Cardiac septum (tissue), 1 donor: Measurements from ENCODE around the gene PRKCA. TPM values are rescaled to one million over a fixed set of nuclear protein-coding genes. Genes with fewer than 3 reads are reported as not detected.

Source experiments
- DNase-seq: peaks from one replicate; pipeline ENCODE4 v3.0.0-alpha.2; 2020; ENCODE audit warnings: low spot score
- intact Hi-C: fragments of 100-400 bp; cut with DNase I; formaldehyde crosslinking; loops from one replicate; pipeline ENCODE4 v1.14.0; 2022
- total RNA-seq: library from RNA; stranded (reverse); fragmentation: NEBNext Ultra II Directional; extraction: Animal tissue kit (Norgen Biotek cat#: 25700); gene quantifications from one replicate; pipeline ENCODE4 v1.2.1, GENCODE V29; 2021
- donor health status: DM: no; HTN: no; CAD: no.

The PRKCA gene
- total RNA-seq, 1 donor from 2014 or later = 15.0 TPM

DNA sequence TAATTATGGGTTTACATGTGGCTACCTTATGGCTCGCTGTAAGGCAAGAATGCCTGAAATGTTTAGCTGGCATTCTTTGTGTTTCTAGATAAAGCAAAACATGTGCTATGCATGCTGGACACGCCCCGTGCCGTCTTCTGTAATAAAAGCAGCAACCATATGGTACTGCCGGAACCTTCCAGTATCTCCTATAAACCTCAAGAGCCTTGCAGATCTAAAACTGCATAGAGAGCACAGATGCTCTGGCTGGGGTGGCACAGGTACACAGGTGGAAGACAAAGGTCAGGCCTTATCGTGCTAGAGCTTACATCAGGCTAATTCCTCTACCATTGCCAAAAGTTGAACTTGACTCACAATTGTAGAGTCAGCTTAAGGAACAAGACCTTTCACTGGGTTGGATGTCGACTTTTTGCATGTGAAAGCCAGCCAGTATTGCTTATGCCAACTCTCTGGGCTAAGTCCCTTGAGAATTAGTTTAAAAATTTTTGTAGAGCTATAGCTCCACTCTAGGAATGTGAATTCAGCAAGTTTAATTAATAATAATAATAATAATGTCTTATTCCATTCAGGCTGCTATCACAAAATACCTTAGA lies 345.1 kb downstream of the PRKCA start:
- no peak for DNase-seq
- intact Hi-C loops = no loop called here

DNA sequence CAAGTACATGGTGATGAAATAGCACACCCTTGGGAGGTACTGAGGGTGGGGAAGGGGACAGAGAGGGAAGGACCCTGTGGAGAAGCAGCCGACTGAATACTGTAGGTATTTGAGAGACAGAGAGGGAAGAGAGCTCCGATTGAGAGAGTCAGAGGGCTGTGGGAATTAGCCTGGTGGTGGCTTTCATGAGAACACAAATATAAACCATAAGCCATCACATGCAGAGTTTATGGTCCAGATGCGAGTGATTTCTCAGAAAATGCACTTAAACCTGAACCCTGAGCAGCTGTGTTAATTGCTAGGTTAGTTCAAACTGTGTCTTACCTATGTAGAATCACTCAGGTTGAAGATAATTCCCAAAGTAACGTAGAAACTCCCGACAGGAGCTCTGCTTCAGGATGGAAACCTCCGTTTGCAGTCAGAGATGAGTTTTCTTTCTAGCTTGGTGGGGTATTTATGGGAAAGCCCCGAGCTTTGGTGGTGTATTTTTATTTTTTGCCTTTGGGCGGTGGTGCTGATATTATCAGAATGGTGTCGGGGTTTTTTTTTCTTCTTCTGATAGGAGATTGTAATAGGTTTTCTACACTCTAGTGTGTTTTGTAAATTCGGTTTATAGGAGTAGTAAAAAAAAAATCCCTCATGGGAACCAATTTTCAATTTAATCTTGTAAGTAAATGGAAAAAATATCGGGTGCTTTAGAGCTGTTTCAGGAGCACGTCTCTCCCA lies 347.6 kb downstream of the PRKCA start:
- no peak for DNase-seq
- intact Hi-C loops = no loop called here

DNA sequence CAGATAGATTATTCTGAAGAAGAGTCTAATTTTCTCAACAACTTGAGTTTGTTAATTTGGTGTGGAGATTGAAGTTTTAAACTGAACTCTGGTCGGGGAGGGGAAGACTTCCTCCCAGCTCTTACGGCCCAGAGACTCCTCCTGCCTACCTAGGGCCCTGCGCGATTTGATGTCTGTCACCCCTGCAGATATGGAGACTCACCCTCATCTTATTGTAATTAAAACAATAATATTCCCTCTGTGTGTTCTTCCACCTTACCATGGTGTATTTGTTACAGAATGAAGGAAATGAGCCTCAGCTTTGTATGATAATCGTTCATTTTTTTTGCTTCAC lies 348.1 kb downstream of the PRKCA start:
- DNase-seq = no peak
- intact Hi-C loops = no loop called here

DNA sequence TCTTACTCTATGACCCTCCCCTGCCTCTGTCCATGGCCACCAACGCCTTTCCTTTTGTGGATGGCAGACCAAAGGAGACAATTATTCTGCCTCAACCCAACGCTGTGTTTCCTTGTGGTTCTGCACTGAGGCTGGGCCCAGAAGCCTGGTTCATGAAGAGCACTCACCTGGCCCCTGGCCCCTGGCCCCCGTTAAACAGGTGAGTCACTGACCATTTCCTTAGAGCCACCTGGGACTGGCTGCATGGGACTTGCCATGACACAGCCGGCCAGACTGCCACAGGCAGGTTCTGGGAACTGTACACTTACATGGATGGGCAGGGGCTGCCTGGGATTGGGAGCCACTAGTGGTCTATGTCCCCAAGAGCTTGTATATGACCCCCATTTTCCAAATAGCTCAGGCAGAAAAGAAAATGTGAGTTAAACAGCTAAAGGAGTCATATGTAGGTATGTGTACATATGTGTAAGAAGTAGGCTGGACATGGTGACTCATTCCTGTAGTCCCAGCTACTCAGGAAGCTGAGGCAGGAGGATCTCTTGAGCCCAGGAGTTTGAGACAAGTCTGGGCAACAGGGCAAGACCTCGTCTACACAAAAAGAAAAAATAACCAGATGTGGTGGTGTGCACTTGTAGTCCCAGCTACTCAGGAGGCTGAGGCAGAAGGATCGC lies 350.6 kb downstream of the PRKCA start:
- no peak for DNase-seq

GRCh38 chr17:66654106-66654740 lies 351.8 kb downstream of the PRKCA start:
- intact Hi-C loops = no loop called here

More for the DNA sequence above, 350.6 kb downstream of the PRKCA start:
- intact Hi-C loops = no loop called here

GRCh38 chr17:66654764-66655163 lies 352.4 kb downstream of the PRKCA start:
- no peak for DNase-seq
- intact Hi-C loops = no loop called here

More at GRCh38 chr17:66654106-66654740, 351.8 kb downstream of the PRKCA start:
- DNase-seq = no peak

- DNase-seq = no peak
Observed at GRCh38 chr17:66655461-66655860, 353.0 kb downstream of the PRKCA start.

GRCh38 chr17:66655861-66656260 lies 353.4 kb downstream of the PRKCA start:
- no peak for DNase-seq
- intact Hi-C loops = no loop called here

More at GRCh38 chr17:66655461-66655860, 353.0 kb downstream of the PRKCA start:
- intact Hi-C loops = no loop called here

GRCh38 chr17:66661411-66662256 lies 359.2 kb downstream of the PRKCA start:
- no peak for DNase-seq

GRCh38 chr17:66662496-66662895 lies 360.1 kb downstream of the PRKCA start:
- no peak for DNase-seq
- intact Hi-C loops = no loop called here

More at GRCh38 chr17:66661411-66662256, 359.2 kb downstream of the PRKCA start:
- intact Hi-C loops = no loop called here

DNA sequence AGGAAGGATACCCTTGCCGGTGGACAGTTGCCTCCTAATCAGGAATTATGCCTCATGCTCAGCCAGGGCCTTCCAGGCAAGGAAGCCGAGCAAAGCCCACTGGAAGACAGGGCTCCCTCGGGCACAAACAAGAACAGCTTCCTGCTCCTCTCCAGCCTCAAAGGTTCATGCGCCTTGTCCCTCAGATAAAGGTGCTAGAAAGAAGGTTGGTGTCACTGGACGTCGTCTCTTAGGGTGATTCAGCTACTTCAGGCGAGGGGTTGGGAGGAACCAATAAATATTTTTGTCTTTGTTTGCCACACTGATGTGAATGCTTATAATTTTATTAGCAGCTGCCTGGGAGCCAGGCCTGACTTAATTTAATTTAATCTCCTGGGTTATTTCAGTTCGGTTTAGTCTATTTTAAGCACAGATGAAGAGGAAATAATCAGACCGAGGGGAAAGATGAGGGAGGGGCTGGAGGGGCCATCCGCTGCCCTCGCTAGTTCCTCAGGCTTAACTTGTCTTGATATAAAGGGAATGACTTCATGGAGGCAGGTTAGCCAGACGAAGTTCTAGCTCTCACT lies 360.7 kb downstream of the PRKCA start:
- DNase-seq = no peak
- intact Hi-C loops = no loop called here

GRCh38 chr17:66664336-66664735 lies 361.9 kb downstream of the PRKCA start:
- intact Hi-C loops = no loop called here

GRCh38 chr17:66665194-66665593 lies 362.8 kb downstream of the PRKCA start:
- intact Hi-C loops = no loop called here
- DNase-seq = no peak

More at GRCh38 chr17:66664336-66664735, 361.9 kb downstream of the PRKCA start:
- DNase-seq = no peak

DNA sequence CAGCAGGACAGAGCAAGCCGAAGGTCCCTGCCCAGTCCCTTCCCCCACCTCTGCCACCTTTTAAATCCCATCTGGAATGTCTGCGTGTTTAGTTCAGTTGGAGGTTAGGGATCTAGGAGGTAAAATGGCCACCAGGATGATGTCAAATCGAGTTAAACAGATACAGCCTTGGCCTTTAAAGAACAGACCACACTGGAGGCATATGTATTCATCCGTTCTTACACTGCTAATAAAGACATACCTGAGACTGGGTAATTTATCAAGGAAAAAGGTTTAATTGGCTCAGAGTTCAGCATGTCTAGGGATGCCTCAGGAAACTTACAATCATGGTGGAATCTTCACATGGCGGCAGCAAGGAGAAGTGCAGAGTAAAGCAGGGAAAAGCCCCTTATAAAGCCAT lies 364.7 kb downstream of the PRKCA start:
- no peak for DNase-seq
- intact Hi-C loops = no loop called here

GRCh38 chr17:66667491-66668030 lies 365.1 kb downstream of the PRKCA start:
- intact Hi-C loops = no loop called here
- no peak for DNase-seq

GRCh38 chr17:66670206-66670605 lies 367.8 kb downstream of the PRKCA start:
- no peak for DNase-seq
- intact Hi-C loops = loop anchor here (5.0 kb wide), 1 partner anchor 468 kb away; no protein-coding TSS in a partner anchor

DNA sequence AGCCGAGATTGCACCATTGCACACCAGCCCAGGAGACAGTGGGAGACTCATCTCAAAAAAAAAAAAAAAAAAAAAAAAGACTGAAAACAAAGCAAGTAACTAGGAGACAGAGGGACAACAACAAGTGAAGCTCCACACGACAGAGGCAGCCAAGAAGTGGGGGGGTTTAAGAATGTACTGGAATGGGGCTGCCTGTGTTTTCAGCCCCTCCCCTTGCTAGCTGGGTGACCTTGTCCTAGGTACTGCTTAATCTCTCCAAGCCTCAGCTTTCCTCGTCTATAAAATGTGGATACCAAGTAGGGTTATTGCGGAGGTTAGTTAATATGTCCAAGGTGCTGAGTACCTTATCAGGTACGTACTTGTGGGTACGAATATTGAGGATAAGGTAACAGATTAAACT lies 368.7 kb downstream of the PRKCA start:
- intact Hi-C loops = loop anchor here (5.0 kb wide), 1 partner anchor 469 kb away; no protein-coding TSS in a partner anchor

DNA sequence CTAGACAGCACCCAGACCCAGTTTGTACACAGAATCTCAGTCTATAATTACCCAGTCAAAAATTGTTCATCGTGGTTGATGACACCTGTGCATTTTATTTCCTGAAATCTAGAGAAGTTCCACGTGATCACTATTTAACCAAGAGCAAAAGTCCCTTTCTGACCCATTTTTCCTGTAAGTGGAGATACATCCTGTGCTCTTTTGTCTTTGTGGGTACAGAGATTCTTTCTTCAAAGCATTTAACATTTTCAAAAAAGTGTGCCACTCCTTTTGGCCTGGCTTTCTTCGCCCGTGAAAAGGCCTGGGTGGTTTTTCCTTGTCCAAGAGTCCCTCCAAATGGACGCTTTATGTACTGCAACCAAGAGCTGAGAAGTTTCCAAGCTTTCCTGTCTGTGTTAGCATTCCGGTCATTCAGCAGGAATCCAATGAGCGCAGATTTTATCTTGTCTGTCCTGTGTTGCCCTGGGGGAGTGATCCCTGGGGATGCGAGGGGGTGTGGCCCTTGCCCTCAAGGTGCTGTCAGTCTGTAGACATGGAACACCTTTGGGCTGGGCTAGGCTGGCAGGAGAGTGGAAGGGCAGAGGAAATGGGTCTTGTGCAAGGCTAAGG lies 371.4 kb downstream of the PRKCA start:
- no peak for DNase-seq
- intact Hi-C loops = loop anchor here (5.0 kb wide), 1 partner anchor 471 kb away; no protein-coding TSS in a partner anchor

More for the DNA sequence above, 368.7 kb downstream of the PRKCA start:
- DNase-seq = no peak
